ENCODE data around the gene RTRAF.

GRCh38 chr14:51963286-51963685, 26.1 kb upstream of the RTRAF start:
- TF ChIP-seq REST (IDR thresholded peaks at IDR 0.05; ENCODE audit: insufficient read depth in 1 of 2, low read depth in 2 of 2, low read length in 1 of 2) = no peak
- TF ChIP-seq SIN3A (IDR thresholded peaks at IDR 0.05; ENCODE audit: borderline replicate concordance, insufficient read depth, low read depth, low read length) = no peak
- TF ChIP-seq CTCF (IDR thresholded peaks at IDR 0.05) = no peak
- TF ChIP-seq POLR2AphosphoS5 (IDR thresholded peaks at IDR 0.05; ENCODE audit: low read depth, low read length) = no peak
- TF ChIP-seq TCF7L2 (IDR thresholded peaks at IDR 0.05; ENCODE audit: low read depth, low read length) = no peak
